Upper lobe of left lung (tissue), 4 donors: ENCODE measurements around the gene DCAF6.

Source experiments
- CTCF ChIP-seq, 6 experiments: fragments of 450-650 bp in 4 of 6; fragments of 200-600 bp in 2 of 6; sonication (generic) in 2 of 6; IDR thresholded peaks; one replicate each; pipeline ENCODE4 v1.5.1; 2016 to 2019; ENCODE audit warnings: antibody characterized with exemption in 6 of 6
- EP300 ChIP-seq, 4 donors: sonication (generic); formaldehyde crosslinking; IDR thresholded peaks; one replicate each; pipeline ENCODE4 v1.5.1; 2017; ENCODE audit warnings: antibody characterized with exemption in 4 of 4, control low read depth in 2 of 4

GRCh38 chr1:168099337-168099801 lies 162.9 kb downstream of the DCAF6 start:
- TF ChIP-seq EP300 (IDR thresholded peaks at IDR 0.05), result no peak
- TF ChIP-seq CTCF (IDR thresholded peaks at IDR 0.05), result no peak
